IMR-90 (cell line): ENCODE data around the gene CDCP2.

ENCODE experiments used
- BHLHE40 ChIP-seq: fragments of 150-350 bp; IDR thresholded peaks from 2 replicates; pipeline ENCODE4 v1.6.1; 2016; ENCODE audit warnings: mild to moderate bottlenecking, low read depth, low read length
- CEBPB ChIP-seq: IDR thresholded peaks from 2 replicates; pipeline ENCODE4 v1.6.1; 2012; ENCODE audit warnings: low read depth, low read length, improper control_type of control experiment
- CHD1 ChIP-seq: IDR thresholded peaks from 2 replicates; pipeline ENCODE4 v1.6.1; 2012; ENCODE audit warnings: low read depth, low read length, improper control_type of control experiment
- FOS ChIP-seq: fragments of 150-350 bp; IDR thresholded peaks from 2 replicates; pipeline ENCODE4 v1.6.1; 2016; ENCODE audit warnings: low read depth, low read length
- MAFK ChIP-seq: IDR thresholded peaks from 2 replicates; pipeline ENCODE4 v1.6.1; 2012; ENCODE audit warnings: low read depth, low read length, improper control_type of control experiment
- MAZ ChIP-seq: IDR thresholded peaks from 2 replicates; pipeline ENCODE4 v1.6.1; 2012; ENCODE audit warnings: low read depth, mild to moderate bottlenecking, low read length, improper control_type of control experiment, moderate library complexity, borderline replicate concordance
- MXI1 ChIP-seq: IDR thresholded peaks from 2 replicates; pipeline ENCODE4 v1.6.1; 2012; ENCODE audit warnings: low read depth, mild to moderate bottlenecking, low read length, moderate library complexity, borderline replicate concordance
- NFE2L2 ChIP-seq: fragments of 150-350 bp; IDR thresholded peaks from 2 replicates; pipeline ENCODE4 v1.6.1; 2016; ENCODE audit warnings: low read depth, mild to moderate bottlenecking, low read length
- POLR2A ChIP-seq: IDR thresholded peaks from 2 replicates; pipeline ENCODE4 v1.6.1; 2012; ENCODE audit warnings: mild to moderate bottlenecking, low read depth, low read length
- RAD21 ChIP-seq: IDR thresholded peaks from 2 replicates; pipeline ENCODE4 v1.6.1; 2012; ENCODE audit warnings: low read length, improper control_type of control experiment
- RFX5 ChIP-seq: IDR thresholded peaks from 2 replicates; pipeline ENCODE4 v1.8.0; 2012; ENCODE audit warnings: low read depth, mild to moderate bottlenecking, low read length, moderate library complexity
- TF ChIP-seq, protein P1 (sequence below): conservative IDR thresholded peaks from 2 replicates; pipeline ENCODE4 v1.5.1; 2012; ENCODE audit warnings: mild to moderate bottlenecking, low read depth, low read length, improper control_type of control experiment
- TF ChIP-seq, protein P2 (sequence below): fragments of 150-350 bp; IDR thresholded peaks from 2 replicates; pipeline ENCODE4 v1.6.1; 2017; ENCODE audit warnings: mild to moderate bottlenecking, antibody characterized with exemption, low read length, low read depth

DNA sequence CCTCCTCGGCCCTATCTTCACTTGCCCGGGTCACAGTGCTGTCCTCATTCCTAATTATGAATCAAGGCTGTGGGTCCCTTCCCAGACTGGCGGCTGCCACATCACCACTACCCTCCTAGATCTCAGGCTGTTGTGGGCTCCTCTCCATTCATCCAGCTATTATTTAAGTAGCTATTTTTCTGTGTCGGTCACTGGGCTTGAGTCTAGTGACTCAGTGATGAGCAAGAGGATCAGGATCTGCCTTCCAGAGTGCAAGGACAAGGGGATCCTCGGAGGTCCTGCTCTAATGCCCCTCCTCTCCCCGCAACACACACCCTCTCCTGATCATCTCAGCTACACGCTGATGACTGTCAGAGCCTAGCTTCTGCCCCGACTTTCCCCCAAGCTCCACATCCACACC lies 34.1 kb downstream of the CDCP2 start:
- TF ChIP-seq BHLHE40 (peak; percentile 8; the same call in 1 of the 2 replicates), RAD21 (no peak), POLR2A (no peak; the same call in 1 of the 2 replicates), RFX5 (no peak), CHD1 (no peak), MAZ (no peak), FOS (peak; percentile 72; the same call in 1 of the 2 replicates), NFE2L2 (no peak), MAFK (no peak), MXI1 (no peak), CEBPB (peak; percentile 7; the same call in 1 of the 2 replicates)
- TF ChIP-seq, protein P1, sequence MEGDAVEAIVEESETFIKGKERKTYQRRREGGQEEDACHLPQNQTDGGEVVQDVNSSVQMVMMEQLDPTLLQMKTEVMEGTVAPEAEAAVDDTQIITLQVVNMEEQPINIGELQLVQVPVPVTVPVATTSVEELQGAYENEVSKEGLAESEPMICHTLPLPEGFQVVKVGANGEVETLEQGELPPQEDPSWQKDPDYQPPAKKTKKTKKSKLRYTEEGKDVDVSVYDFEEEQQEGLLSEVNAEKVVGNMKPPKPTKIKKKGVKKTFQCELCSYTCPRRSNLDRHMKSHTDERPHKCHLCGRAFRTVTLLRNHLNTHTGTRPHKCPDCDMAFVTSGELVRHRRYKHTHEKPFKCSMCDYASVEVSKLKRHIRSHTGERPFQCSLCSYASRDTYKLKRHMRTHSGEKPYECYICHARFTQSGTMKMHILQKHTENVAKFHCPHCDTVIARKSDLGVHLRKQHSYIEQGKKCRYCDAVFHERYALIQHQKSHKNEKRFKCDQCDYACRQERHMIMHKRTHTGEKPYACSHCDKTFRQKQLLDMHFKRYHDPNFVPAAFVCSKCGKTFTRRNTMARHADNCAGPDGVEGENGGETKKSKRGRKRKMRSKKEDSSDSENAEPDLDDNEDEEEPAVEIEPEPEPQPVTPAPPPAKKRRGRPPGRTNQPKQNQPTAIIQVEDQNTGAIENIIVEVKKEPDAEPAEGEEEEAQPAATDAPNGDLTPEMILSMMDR, result no peak
- TF ChIP-seq, protein P2, sequence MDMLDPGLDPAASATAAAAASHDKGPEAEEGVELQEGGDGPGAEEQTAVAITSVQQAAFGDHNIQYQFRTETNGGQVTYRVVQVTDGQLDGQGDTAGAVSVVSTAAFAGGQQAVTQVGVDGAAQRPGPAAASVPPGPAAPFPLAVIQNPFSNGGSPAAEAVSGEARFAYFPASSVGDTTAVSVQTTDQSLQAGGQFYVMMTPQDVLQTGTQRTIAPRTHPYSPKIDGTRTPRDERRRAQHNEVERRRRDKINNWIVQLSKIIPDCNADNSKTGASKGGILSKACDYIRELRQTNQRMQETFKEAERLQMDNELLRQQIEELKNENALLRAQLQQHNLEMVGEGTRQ, result no peak
